NCI-H1436 treated with DMSO at 0.1 percent for 48 hours (cell line): ENCODE measurements around the gene SECISBP2.

ENCODE experiments used
- DNase-seq: peaks from one replicate; lab custom pipeline; 2025; lab: John Stamatoyannopoulos, UW

Gene SECISBP2

DNA sequence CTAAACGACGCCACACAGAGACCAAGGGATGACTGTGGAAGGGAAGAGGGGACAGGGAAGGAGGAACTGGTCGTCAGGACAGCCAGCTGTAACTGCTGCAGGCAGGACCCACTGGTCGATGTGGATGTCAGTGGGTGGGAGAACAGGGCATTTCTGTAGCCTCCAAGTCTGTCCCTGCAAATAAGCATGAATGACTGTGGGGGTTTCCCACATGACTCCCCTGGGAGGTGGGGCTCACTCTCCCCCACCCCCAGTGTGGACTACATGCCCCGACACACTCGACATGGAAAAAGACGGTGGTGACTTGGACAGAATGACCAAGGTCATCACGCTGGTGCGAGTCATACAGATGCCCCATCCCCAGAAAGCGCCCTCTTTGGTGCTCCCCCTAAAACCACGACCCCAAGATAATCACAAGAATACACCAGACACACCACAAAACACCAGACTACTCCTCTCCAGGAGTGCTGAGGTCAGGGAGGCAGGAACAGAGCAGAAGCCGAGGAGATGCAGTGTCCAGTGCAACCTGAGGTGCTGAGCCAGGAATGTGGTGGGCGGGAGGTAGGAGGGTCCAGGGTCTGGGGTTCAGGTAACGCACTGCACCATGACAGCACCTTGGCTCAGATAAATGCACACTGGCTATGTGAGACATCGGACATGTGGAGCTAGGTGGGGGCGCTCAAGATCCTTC lies 64.9 kb downstream of the SECISBP2 start:
- DNase-seq: no peak

GRCh38 chr9:89383721-89384300 lies 65.5 kb downstream of the SECISBP2 start:
- no peak for DNase-seq

DNA sequence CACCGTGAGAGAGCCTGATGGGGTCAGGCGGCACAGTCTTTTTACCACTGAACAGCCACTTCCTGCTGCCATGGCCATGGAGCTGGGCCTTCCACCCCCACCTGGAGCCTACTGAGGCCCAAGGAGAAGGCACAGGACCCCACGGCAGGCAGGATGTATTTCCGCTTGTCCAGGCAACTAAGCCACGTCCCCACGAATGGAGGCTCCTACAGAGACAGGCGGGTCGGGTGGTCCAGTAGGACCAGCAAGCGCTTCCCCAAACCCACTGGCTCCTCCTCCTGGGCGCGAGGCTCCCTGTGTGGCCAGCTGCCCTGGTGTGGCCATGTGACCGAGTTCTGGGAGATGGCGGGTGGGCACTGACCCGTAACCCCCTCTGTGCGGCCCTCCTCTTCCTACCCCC lies 66.5 kb downstream of the SECISBP2 start:
- DNase-seq: no peak

GRCh38 chr9:89386206-89386605 lies 67.9 kb downstream of the SECISBP2 start:
- no peak for DNase-seq

GRCh38 chr9:89386797-89387196 lies 68.5 kb downstream of the SECISBP2 start:
- no peak for DNase-seq

GRCh38 chr9:89387197-89387849 lies 69.0 kb downstream of the SECISBP2 start:
- DNase-seq: no peak

DNA sequence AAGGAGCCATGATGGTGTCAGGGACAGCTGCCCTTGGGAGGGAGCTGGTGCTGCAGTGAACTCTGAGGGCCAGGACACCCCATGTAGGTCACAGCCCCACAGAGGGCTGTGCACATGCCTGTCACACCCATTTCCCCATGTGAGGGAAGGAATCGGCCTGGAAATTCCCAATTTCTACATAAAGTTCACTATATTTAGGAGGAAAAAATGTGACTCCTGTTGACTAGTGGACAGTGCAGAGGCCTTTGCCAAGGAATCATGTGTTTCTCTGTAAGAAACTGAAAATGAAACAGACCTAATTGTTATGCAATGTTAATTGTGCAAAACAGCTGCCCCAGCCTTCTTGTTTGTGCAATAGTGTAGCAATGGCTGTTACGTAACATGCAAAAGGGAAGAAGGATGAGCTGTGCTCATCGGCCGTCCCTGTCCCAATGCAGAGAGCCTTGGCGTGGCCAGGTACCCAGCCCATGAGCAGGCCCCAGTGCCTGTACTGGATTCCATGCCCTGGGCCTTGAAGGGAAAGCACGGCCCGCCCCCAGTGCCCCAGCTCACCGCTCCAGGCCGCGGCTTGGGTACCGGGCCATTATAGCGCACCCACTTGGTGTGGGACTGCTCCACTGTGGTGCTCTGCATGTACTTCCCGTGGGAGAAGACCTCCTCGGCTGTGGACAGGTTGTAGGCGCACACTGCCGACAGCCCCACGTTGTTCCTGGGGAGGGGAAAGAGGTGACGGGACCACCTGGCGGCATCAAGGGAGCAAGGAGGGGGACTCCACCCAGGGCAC lies 70.0 kb downstream of the SECISBP2 start:
- no peak for DNase-seq

DNA sequence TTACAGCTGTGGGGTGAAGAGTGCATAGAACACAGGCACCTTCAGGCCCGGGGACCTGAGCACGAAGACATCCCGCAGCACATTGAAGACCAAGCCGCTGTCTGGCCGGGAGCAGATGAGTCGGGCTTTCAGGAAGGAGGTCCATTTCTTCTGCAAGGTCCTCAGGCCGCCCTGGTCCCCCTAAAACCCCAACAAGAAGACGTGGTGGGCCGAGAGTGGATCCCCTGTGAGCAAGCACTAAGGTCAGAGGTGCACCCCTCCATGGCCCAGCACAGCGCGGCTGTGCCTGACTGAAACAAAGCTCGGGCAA lies 70.5 kb downstream of the SECISBP2 start:
- no peak for DNase-seq

DNA sequence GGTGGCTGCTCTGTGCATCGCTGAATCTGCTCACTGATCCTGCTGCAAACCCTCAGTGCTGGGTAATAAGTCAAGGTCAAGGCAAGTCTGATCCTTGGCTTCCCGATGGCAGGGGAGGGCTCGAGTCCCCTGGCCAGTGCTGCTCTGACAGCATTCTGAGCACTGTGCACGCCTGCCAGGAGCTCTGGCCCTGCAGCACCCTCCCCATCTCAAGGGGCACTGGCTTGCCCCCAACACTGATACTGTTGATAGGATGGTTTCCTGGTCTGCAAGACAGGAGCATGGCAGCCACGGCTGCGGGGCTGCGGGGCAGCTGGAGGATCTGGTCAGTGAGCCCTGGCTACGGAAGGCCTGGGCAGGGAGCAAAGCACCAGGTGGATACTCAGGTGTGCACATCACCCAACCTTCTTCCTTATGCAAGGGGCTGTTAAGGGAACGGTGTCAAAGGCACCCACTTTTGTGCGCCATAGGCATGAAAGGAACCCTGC lies 71.8 kb downstream of the SECISBP2 start:
- DNase-seq: no peak

GRCh38 chr9:89390578-89391116 lies 72.3 kb downstream of the SECISBP2 start:
- DNase-seq: no peak

- DNase-seq: no peak
Measured at GRCh38 chr9:89391585-89391984, 73.3 kb downstream of the SECISBP2 start.

GRCh38 chr9:89394412-89394811 lies 76.1 kb downstream of the SECISBP2 start:
- no peak for DNase-seq

DNA sequence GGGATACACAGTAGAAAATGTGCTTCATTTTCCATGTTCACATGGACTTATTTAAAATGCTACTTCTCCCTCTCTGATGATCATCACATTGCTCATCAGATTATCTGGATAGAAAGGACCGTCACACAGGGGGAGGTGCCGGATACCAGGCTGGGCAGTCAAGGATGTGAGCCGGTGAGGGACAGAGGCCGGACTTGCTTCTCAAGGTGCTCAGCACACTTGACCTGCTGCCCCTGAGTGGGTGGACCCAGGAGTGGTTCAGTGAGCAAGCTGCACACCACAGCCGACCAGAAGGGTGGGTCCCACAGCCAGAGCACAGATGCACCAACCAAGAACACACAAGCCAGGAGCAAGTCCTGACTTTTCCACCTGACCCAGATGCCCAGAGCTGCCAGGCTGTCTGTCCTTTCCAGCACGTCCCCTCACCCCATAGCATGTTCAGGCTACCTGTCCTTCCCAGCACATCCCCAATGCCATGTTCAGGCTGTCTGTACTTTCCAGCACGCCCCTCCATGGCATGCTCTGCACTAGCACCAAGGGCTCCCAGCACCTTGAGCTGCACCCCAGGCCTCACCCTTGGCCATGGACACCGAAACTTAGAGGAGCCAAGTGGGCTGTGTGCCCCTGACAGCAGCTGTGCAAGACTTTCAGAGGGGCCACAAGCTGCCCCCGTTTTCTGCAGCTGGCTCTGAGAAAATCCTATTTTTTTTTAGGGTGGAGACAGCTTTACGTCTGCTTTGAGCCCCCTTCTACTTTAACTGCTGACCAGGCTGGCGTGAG lies 77.8 kb downstream of the SECISBP2 start:
- DNase-seq: no peak

- no peak for DNase-seq
Measured at GRCh38 chr9:89397471-89397870, 79.2 kb downstream of the SECISBP2 start.

- no peak for DNase-seq
Measured at GRCh38 chr9:89398621-89399020, 80.3 kb downstream of the SECISBP2 start.

DNA sequence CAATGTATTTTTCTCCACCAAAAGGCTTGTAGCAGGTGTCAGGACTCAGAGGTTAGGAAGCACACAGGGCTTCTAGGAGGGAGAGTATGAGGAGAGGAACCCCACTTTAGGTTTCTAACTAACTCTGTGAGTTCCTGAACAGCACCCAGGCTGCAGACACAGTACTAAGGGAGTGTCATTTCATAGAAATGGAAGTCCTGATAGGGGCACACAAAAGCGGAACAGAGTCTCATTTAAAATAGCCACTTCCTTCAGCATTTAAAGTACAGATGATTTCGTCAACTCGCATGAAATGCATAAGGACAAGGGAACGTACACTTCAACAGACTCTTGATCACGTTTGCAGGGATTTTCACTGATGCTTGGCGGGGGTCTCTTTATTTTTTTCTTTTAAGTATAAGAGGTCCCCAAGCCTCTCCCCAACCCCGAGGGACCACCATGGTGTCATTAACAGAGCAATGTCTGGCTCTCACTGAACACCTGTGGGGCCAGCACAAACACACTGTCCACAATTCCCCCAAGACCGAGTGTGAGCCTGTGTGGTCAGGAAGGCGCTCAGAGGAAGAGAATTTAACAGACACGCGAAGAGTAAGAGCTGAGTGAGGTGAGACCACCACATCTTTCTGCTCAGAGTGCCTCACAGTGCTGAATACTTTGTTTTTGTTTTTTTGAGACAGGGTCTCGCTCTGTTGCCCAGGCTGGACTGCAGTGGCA lies 82.3 kb downstream of the SECISBP2 start:
- no peak for DNase-seq

DNA sequence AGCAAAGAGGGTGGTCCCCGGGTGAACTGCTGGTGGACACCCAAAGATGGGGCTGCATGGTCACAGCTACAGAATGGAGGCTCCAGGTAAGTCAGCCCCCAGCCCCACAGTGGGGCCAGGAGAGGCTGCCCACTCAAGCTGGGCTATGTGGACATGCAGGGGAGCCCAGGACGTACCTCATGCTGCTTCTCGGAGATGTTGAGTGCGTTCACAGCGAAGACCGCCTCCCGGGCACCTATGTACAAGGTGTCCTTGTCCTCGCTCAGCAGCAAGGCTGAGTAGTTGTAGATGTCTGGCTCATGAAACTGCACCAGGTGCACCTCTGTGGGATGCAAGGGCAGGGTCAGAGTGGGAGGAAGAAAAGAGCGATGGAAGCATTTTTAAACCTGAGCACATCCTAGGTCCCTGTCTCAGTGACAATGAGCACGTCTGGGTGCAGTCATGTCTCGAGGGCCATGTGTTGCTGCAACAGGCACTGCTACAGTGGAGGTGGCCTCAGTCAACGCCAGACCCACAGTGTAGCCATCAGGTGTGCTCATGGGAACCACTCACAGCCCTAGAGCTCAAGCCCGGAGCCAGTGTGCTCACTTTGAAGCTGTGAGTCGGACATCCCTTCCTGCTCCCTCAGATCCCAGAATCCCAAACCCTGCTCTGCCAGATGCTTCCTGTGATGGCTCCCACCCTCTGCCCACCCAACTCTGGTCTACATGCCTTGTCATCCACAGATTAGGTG lies 84.6 kb downstream of the SECISBP2 start:
- DNase-seq: no peak

DNA sequence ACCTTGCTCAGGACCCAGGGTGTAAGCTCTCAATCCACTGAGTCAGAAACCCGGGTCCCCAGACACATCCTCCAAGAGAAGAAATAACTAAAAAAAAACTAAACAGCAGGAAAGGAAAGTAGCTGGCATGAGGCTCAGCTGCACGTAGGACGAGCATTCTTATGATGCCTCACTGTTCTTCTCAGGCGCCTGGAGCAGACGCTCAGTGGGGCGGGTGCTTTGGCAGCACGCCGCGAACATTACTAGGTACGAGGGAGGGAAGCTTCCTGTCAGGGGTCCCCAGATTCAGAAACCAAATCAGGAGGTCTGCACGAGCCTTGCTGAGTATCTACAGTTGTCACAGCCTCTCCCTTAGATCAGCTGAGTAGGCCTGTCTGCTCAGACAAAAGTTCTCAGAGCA lies 85.8 kb downstream of the SECISBP2 start:
- DNase-seq: no peak

- DNase-seq: no peak
Measured at GRCh38 chr9:89405826-89406225, 87.5 kb downstream of the SECISBP2 start.

- no peak for DNase-seq
Measured at GRCh38 chr9:89407070-89407469, 88.8 kb downstream of the SECISBP2 start.
